Stimulated activated naive CD4-positive, alpha-beta T cell treated with Interleukin-2 at 50 U/mL for 16 hours (primary cell): ENCODE results near the gene C19orf12.

Experiments
- DNase-seq: peaks from one replicate; lab custom pipeline; 2025; lab: John Stamatoyannopoulos, UW

Gene C19orf12

GRCh38 chr19:29697523-29698261 is 17.4 kb downstream of the C19orf12 start:
- DNase-seq: no peak

GRCh38 chr19:29696565-29696846 is 18.6 kb downstream of the C19orf12 start:
- no peak for DNase-seq

GRCh38 chr19:29695765-29696564 is 19.1 kb downstream of the C19orf12 start:
- DNase-seq: no peak

GRCh38 chr19:29694669-29695627 is 20.1 kb downstream of the C19orf12 start:
- DNase-seq: peak; percentile 73

- DNase-seq: no peak
These were observed 20.9 kb downstream of the C19orf12 start for GRCh38 chr19:29694161-29694560.

GRCh38 chr19:29690842-29691241 is 24.2 kb downstream of the C19orf12 start:
- DNase-seq: peak; percentile 9

- no peak for DNase-seq
These were observed 26.9 kb downstream of the C19orf12 start for GRCh38 chr19:29687897-29688728.

- DNase-seq: peak; percentile 52
These were observed 27.7 kb downstream of the C19orf12 start for GRCh38 chr19:29687244-29687896.

GRCh38 chr19:29686285-29686805 is 28.7 kb downstream of the C19orf12 start:
- no peak for DNase-seq

- no peak for DNase-seq
These were observed 29.7 kb downstream of the C19orf12 start for GRCh38 chr19:29685326-29685725.

- DNase-seq: no peak
These were observed 32.1 kb downstream of the C19orf12 start for GRCh38 chr19:29683009-29683408.

GRCh38 chr19:29682236-29682895 is 32.7 kb downstream of the C19orf12 start:
- no peak for DNase-seq

GRCh38 chr19:29681422-29682235 is 33.4 kb downstream of the C19orf12 start:
- DNase-seq: no peak

- DNase-seq: no peak
These were observed 34.1 kb downstream of the C19orf12 start for GRCh38 chr19:29680937-29681336.

- peak; percentile 79 for DNase-seq
These were observed 34.6 kb downstream of the C19orf12 start for GRCh38 chr19:29680447-29680846.

GRCh38 chr19:29679598-29680210 is 35.4 kb downstream of the C19orf12 start:
- no peak for DNase-seq

- DNase-seq: no peak
These were observed 36.5 kb downstream of the C19orf12 start for GRCh38 chr19:29678484-29679106.
